Hematopoietic multipotent progenitor cell treated with erythropoietin and hydrocortisone succinate and interleukin-3 and kit ligand, for 17 days (in vitro differentiated cells): ENCODE results near the gene HEXIM1.

Experiments
- DNase-seq: peaks from one replicate; pipeline ENCODE4 v3.0.0-alpha.2; 2015; ENCODE audit warnings: low spot score

Gene HEXIM1

GRCh38 chr17:45172541-45173286 lies 24.4 kb downstream of the HEXIM1 start:
- DNase-seq, result peak; percentile 5

GRCh38 chr17:45175759-45176115 lies 27.5 kb downstream of the HEXIM1 start:
- DNase-seq, result no peak

DNA sequence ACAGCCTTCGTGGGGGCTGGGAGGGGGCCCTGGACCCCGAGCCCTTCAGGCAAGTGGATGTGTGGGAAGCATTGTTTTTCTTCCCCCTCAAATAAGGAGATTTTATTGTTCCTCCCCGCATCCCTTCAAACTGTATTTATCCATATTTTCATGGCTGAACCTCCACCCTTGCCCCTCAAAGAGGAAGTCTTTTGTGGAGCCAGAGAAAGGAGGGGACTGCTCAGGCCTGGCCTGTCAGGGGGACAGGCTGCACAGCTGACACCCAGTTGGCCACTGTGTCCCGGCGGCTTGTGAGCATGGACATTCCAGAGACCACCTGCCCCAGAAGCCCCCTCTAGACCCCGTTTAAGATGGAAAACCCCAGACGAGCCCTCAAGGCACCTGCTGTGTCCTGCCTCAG lies 29.3 kb downstream of the HEXIM1 start:
- no peak for DNase-seq

- no peak for DNase-seq
These were observed 35.9 kb downstream of the HEXIM1 start for GRCh38 chr17:45184144-45184543.

DNA sequence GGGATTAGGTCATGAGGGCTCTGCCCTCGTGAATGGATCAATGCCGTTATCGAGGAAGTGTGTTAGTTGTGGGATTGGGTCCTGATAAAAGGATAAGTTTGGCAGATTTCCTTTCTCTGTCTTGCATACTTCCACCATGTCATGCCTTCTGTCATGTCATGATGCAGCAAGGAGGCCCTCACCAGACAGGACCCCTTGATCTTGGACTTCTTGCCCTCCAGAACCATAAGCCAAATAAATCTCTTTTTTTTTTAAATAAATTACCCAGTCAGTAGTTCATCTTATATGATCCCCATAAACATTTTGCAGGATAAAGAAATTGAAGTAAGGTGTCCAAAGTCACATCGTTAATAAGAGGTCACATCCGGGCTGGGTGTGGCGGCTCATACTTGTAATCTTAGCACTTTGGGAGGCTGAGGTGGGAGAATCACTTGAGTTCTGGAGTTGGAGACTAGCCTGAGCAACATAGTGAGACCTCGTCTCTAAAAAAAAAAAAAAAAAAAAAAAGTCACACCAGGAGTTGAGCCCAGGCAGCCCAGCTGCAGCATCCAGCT lies 38.6 kb downstream of the HEXIM1 start:
- no peak for DNase-seq

GRCh38 chr17:45189009-45189408 lies 40.7 kb downstream of the HEXIM1 start:
- DNase-seq, result no peak

DNA sequence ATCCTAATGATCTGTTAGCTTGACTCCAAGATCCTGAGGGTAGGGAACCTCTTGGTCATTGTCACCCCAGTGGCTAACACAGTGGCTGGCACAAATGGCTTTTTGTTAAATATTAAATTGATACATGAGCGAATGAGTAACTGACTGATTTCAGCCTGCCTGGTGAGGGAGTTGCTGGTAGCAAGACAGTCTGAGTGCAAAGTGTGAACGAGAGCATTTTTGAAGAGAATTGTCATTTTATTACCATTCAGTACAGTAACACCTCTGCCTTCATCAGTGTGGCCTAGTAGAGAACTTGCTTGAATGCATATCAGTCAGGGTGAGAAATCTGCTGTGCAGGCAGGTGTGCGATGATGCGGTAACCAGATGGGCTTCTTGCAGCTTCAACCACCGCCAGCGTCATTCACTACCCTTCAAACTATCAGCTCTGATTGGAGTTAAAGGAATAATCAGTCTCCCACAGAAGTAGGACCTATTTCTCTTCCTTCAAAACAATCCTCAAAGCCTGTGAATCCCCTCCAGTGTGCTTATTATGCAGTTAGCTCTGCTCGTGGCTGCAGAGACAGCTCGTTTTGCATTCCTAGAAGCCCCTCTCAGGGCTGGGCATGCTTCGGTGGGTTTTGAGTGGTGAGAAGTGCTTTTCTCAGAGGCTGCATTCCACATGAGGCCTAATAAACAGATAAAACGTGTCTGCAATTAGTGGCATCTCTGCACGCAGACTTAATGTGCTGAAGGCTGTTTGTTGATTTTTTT lies 42.4 kb downstream of the HEXIM1 start:
- no peak for DNase-seq

DNA sequence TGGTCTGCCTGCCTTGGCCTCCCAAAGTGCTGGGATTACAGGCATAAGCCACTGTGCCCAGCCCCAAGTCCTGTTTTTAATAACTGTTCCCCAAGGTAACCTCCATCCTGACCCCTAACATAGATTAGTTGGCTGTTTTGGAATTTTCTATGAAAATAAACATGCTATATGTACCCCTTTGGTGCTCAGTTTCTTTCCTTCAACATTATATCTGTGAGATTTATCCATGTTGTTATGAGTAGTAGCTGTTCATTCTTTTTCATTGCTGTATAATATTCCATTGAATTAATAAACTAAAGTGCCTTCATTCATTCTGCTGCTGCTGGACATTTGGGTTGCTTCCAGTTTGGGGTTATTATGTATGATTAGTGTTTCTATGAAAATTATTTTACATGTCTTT lies 47.1 kb downstream of the HEXIM1 start:
- DNase-seq, result no peak

GRCh38 chr17:45197108-45197507 lies 48.8 kb downstream of the HEXIM1 start:
- no peak for DNase-seq

DNA sequence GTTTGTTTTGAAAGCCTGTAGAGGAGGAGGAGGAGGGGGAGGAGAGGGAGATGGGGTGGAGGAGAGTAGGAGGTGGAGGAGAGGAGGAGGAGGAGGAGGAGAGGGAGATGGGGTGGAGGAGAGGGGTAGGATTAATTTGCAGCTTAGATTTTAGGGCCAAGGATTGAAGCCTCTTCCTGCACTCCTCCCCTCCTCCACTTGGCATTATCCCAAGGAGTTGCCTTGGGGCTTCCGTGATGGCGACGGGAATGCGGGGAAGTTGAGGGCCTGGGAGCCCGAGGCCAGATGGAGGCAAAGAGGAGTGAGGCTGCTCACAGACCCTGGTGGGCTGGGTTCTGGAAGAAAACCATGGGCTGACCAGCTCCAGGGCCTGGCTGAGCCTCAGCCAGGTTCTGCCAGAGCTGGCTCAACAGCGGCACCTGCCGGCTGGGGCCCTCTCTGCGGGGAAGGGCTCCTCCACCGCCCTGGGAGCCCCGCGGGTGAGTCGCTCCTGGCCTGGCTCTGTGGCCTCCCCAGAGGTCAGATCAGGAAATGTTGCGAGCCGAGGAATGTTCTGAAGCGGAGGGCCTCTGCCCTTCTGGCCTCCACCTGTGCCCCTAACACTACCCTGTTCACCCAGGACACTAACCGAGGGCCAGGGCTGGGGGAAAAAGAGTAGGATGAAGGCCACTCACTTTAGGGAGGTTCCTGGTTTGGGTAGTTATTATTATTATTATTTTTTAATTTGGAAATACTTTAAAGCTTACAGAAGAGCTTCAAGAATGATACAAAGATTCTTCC lies 49.5 kb downstream of the HEXIM1 start:
- peak; percentile 93 for DNase-seq

DNA sequence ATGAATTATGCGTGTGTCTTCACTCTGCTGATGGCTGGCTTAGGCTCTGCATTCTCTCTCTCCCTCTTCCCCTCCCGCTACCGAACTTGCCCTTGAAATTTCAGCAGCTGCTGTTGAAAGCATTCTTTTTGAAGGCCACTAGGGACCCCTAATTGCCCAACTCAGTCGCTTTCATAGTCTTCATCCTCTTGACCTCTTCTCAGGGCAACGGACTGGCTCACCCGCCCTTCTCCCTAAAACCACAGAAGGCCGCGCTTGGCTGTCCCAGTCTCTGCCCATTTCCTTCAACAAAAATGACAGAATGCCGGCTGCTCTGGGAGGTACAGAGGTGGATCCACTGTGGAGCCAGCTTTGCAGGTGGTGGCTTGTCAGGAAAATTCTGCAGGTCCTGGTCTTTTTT lies 52.4 kb downstream of the HEXIM1 start:
- no peak for DNase-seq

DNA sequence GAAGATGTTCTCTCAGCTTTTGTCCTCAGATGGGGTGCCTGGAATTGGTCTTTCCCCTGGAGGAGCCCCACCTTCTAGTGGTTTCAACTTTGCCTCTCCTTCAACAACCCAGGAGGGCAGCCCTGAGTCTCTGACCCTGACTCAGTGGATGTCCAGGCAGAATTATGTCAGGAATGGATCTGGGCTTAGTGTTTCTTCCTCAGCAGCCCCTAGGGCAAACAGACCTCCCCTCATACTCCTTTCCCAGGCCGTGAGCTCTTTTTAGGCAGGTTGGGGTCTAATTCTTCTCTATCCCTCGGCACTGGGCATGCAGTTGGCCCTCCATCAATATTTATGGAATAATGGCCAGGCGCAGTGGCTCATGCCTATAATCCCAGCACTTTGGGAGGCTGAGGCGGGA lies 53.2 kb downstream of the HEXIM1 start:
- no peak for DNase-seq
